Stimulated activated CD4-positive, alpha-beta T cell treated with anti-CD3 and anti-CD28 coated beads, TNF-alpha, amount 100 ng/mL, for 24 hours (primary cell): ENCODE data around the gene INTS6L.
A peak's percentile ranks its signal among the peaks of the same experiment; 100 is the strongest.
"Not testable (repeated sequence)": the region's sequence is repeated elsewhere in the genome, so short reads cannot be mapped to it uniquely, and the experiment has no call there.

Experiments
- DNase-seq, 3 experiments: peaks; one replicate each; pipeline ENCODE4 v3.0.0-alpha.2; 2020; ENCODE audit warnings: low read depth in 3 of 3

INTS6L gene

DNA sequence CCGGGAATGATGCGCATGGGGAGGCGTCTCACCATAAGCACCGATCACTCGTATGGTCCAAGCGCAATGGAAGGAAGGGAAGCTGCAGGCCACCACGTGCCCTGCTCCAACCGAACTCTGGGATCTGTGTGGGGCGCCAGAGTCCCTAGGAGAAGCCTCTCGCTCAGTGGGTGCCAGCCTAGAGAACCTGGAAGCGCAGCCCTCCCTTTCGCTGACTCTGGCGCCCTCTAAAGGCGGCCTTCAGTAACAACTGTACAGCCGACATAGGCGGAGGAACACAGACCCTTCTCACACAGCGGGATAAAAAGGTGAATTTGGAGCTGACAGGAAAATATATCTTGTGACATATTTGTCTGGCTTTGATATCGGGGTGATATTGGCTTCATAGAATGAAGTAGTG is 76.0 kb downstream of the INTS6L start:
- peak in 2 of 3 experiments; percentile 15 to 36 for DNase-seq

DNA sequence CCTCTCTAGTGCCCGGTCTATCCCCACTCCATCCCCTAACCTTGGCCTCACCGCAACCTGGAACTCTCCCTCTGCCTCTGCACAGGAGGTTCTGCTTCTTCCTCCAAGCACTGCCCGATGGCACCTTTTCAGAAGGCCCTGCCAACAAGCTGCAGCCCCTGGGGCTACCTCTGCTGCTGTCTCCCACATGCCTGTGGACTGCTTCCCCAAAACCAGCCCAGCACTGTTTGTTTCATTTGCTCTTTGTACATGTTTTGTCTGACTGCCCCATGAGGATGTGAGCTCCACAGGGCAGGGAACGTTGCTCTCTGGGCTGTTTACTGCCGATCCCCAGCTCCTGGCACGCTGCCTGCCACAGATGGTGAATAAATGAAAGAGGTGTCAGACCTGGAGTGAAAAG is 85.4 kb downstream of the INTS6L start:
- no peak for DNase-seq

DNA sequence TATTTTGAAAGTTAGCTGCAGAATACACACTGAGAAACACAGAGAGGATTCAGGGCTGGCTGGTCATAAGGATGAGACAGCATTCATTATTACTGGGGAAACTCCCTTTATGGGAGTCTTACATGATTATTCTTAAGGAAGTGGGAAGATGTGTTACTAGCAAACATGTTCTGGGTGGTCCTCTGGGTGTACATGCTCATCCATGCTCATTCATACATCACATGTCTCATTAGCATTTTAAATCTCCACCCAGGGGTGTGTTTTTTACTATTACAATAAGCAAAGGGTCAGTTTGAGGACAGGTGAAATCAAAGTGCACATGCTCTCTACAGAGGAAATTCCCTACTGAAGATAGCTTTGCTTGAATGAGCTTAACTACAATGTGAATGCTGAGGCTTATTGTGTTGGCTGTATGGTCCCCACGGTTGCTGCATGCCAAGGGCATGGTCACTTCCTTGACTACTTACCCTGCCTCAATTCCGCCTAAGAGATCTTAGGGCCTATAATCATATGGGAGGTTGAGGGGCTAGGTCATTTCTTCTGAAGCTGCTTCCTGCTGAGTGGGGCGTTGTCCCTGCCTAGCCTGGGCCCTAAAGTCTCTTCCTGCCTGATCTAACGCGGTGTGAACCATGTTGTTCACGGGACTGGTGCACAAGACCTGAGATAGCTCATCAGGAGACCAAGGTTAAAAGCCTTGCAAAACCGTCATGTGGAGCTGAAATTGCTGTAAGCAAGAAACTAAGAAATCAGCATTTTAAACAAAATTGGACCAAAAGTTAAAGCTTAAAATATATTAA is 104.1 kb downstream of the INTS6L start:
- DNase-seq: not testable (repeated sequence)

DNA sequence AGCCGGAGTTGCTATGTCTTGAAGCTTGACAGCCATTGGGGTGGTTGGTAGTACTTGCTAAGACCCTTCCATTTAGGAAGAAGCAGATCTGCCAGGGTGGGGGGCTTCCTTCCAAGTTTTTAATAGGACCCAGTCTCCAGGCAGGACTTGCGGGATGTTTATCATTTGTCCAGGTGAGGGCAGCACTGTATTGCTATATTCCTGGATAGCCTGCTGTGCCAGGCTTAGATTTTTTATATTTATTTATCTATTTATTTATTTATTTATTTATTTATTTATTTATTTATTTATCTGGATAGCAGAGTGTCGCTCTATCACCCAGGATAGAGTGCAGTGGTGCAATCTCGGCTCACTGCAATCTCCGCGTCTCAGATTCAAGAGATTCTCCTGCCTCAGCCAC is 105.5 kb downstream of the INTS6L start:
- DNase-seq: no peak

DNA sequence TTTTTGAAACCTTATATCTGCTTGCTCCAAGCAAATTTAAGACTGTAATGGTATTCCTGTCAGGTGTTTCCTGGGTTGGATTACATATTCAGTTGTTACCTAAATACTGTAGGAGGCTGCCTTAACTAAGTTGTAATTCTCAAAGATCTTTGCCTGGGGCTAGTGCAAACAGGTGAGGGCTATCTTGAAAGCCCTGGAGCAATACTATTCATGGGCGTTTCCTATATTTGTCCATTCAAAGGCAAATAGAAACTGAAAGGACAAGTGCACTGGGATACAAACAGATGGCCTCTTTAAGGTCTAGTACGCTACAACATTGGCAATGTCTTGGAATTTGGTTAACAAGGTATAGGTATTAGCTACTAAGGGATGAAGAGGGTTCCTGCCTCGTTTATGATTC is 108.9 kb downstream of the INTS6L start:
- no peak for DNase-seq
